IPS DF 6.9 (cell line): ENCODE data around the gene JAK1.

ENCODE experiments used
- DNase-seq: peaks from one replicate; pipeline ENCODE4 v3.0.0-alpha.2; 2013; ENCODE audit warnings: low read depth, low spot score
- H3K27ac ChIP-seq: one replicate; pipeline ENCODE4 v1.5.1; 2013; ENCODE audit warnings: low read length, control low read depth
- H3K27me3 ChIP-seq: 2 replicates; pipeline ENCODE4 v1.6.1; 2013; ENCODE audit warnings: mild to moderate bottlenecking, low read length; ENCODE audit not compliant: control insufficient read depth, insufficient read depth
- H3K36me3 ChIP-seq: 2 replicates; pipeline ENCODE4 v1.6.1; 2013; ENCODE audit warnings: low read length; ENCODE audit not compliant: control insufficient read depth, insufficient read depth
- H3K4me1 ChIP-seq: 2 replicates; pipeline ENCODE4 v1.6.1; 2013; ENCODE audit warnings: low read length; ENCODE audit not compliant: control insufficient read depth, insufficient read depth
- H3K4me3 ChIP-seq: 2 replicates; pipeline ENCODE4 v1.5.1; 2013; ENCODE audit warnings: mild to moderate bottlenecking, low read length
- H3K9me3 ChIP-seq: 2 replicates; pipeline ENCODE4 v1.6.1; 2013; ENCODE audit warnings: low read length, inconsistent platforms; ENCODE audit not compliant: control insufficient read depth, insufficient read depth
- WGBS: extraction: QIAGEN DNeasy Blood & Tissue Kit; methylation state at CpG from one replicate; pipeline ENCODE4 v1.1.7; 2013; ENCODE audit warnings: mixed read lengths, missing lambda C conversion rate; ENCODE audit not compliant: insufficient read length, insufficient coverage; 5-methylcytosine and 5-hydroxymethylcytosine counted together

JAK1 gene

GRCh38 chr1:64966158-64966971 lies at the start of gene JAK1:
Gene JAK1, minus strand, starts transcription at chr1:64966549. Its CDS starts 80,285 bp downstream, at chr1:64886264.
- Histone ChIP-seq H3K36me3 (no peaks in the 10 kb centered on the region), H3K4me3 (peak within 1 kb of the TSS; percentile 70), H3K4me1 (peaks cover 1% of the 10 kb centered on the region; the same call in 1 of the 2 replicates), H3K9me3 (no peaks in the 10 kb centered on the region), H3K27me3 (no peaks in the 10 kb centered on the region), H3K27ac (no peak within 1 kb of the TSS)
- no CpG with 5 or more reads among the region's 100 CpGs for WGBS
- DNase-seq, result peak; percentile 43

- Histone ChIP-seq H3K27me3 (no peaks in the 10 kb centered on the region), H3K36me3 (no peaks in the 10 kb centered on the region), H3K4me3 (no peak overlapping the region), H3K27ac (no peak overlapping the region), H3K9me3 (no peaks in the 10 kb centered on the region), H3K4me1 (no peaks in the 10 kb centered on the region)
- no peak for DNase-seq
Measured at GRCh38 chr1:65014321-65014720, 48.0 kb upstream of the JAK1 start.

GRCh38 chr1:65011983-65012382 lies 45.6 kb upstream of the JAK1 start:
- Histone ChIP-seq H3K4me1 (no peaks in the 10 kb centered on the region), H3K27me3 (no peaks in the 10 kb centered on the region), H3K4me3 (no peak overlapping the region), H3K36me3 (no peaks in the 10 kb centered on the region), H3K27ac (no peak overlapping the region), H3K9me3 (no peaks in the 10 kb centered on the region)
- no CpG with 5 or more reads among the region's 2 CpGs for WGBS
- no peak for DNase-seq

- H3K27ac ChIP-seq, result no peak overlapping the region
- no peaks in the 10 kb centered on the region for H3K9me3 ChIP-seq
- H3K4me3 ChIP-seq, result no peak overlapping the region
- no CpG with 5 or more reads among the region's 5 CpGs for WGBS
- H3K36me3 ChIP-seq, result no peaks in the 10 kb centered on the region
- H3K4me1 ChIP-seq, result no peaks in the 10 kb centered on the region
- no peak for DNase-seq
- no peaks in the 10 kb centered on the region for H3K27me3 ChIP-seq
Measured at GRCh38 chr1:65009724-65010420, 43.5 kb upstream of the JAK1 start.

- DNase-seq, result no peak
- WGBS, result no CpG with 5 or more reads among the region's 1 CpG
Measured at GRCh38 chr1:65009176-65009575, 42.8 kb upstream of the JAK1 start.

GRCh38 chr1:65006806-65007205 lies 40.5 kb upstream of the JAK1 start:
- no peak for DNase-seq
- Histone ChIP-seq H3K4me1 (no peaks in the 10 kb centered on the region), H3K27ac (no peak overlapping the region), H3K9me3 (no peaks in the 10 kb centered on the region), H3K4me3 (no peak overlapping the region), H3K27me3 (peaks cover 17% of the 10 kb centered on the region), H3K36me3 (no peaks in the 10 kb centered on the region)
- WGBS, result no CpG with 5 or more reads among the region's 2 CpGs

More at GRCh38 chr1:65009176-65009575, 42.8 kb upstream of the JAK1 start:
- no peak overlapping the region for H3K4me3 ChIP-seq
- peaks cover 2% of the 10 kb centered on the region for H3K27me3 ChIP-seq
- no peak overlapping the region for H3K27ac ChIP-seq
- H3K9me3 ChIP-seq, result no peaks in the 10 kb centered on the region
- H3K4me1 ChIP-seq, result no peaks in the 10 kb centered on the region
- H3K36me3 ChIP-seq, result no peaks in the 10 kb centered on the region

- Histone ChIP-seq H3K4me1 (no peaks in the 10 kb centered on the region), H3K27ac (no peak overlapping the region), H3K27me3 (peaks cover 20% of the 10 kb centered on the region), H3K36me3 (no peaks in the 10 kb centered on the region), H3K9me3 (no peaks in the 10 kb centered on the region), H3K4me3 (peak overlapping the region; percentile 57; the same call in 1 of the 2 replicates)
- DNase-seq, result no peak
- WGBS, result no CpG with 5 or more reads among the region's 11 CpGs
Measured at GRCh38 chr1:65003316-65003664, 36.9 kb upstream of the JAK1 start.

GRCh38 chr1:65002508-65003315 lies 36.4 kb upstream of the JAK1 start:
- no peaks in the 10 kb centered on the region for H3K36me3 ChIP-seq
- H3K4me3 ChIP-seq, result peak overlapping the region; percentile 57; the same call in 1 of the 2 replicates
- H3K27ac ChIP-seq, result no peak overlapping the region
- WGBS, result no CpG with 5 or more reads among the region's 72 CpGs
- no peaks in the 10 kb centered on the region for H3K4me1 ChIP-seq
- no peaks in the 10 kb centered on the region for H3K9me3 ChIP-seq
- DNase-seq, result no peak
- peaks cover 20% of the 10 kb centered on the region for H3K27me3 ChIP-seq

GRCh38 chr1:65002156-65002507 lies 35.8 kb upstream of the JAK1 start:
- no peaks in the 10 kb centered on the region for H3K4me1 ChIP-seq
- WGBS, result no CpG with 5 or more reads among the region's 12 CpGs
- no peaks in the 10 kb centered on the region for H3K36me3 ChIP-seq
- no peaks in the 10 kb centered on the region for H3K9me3 ChIP-seq
- H3K27ac ChIP-seq, result no peak overlapping the region
- peak overlapping the region; percentile 57; the same call in 1 of the 2 replicates for H3K4me3 ChIP-seq
- peaks cover 20% of the 10 kb centered on the region for H3K27me3 ChIP-seq
- no peak for DNase-seq

GRCh38 chr1:65001231-65001792 lies 35.0 kb upstream of the JAK1 start:
- H3K27ac ChIP-seq, result no peak overlapping the region

More at GRCh38 chr1:65001231-65001792, 35.0 kb upstream of the JAK1 start:
- H3K36me3 ChIP-seq, result no peaks in the 10 kb centered on the region
- peaks cover 20% of the 10 kb centered on the region for H3K27me3 ChIP-seq
- no peaks in the 10 kb centered on the region for H3K4me1 ChIP-seq
- H3K4me3 ChIP-seq, result no peak overlapping the region
- WGBS, result 100% methylated on average over 2 of the region's 18 CpGs
- DNase-seq, result no peak
- no peaks in the 10 kb centered on the region for H3K9me3 ChIP-seq
